HEK293T (cell line): ENCODE results near the gene ZDHHC8.

Source experiments
- CTCF ChIA-PET: fragments of 350-600 bp; formaldehyde crosslinking; extraction: SDS; loops from one replicate; lab custom pipeline; 2021; ENCODE audit warnings: antibody characterized with exemption, inconsistent platforms; lab: Yijun Ruan, JAX
- POLR2A ChIA-PET: fragments of 350-600 bp; formaldehyde crosslinking; extraction: SDS; loops from one replicate; lab custom pipeline; 2020; ENCODE audit warnings: antibody characterized with exemption, inconsistent platforms; lab: Yijun Ruan, JAX
- DNase-seq: peaks from one replicate; pipeline ENCODE4 v3.0.0; 2012; ENCODE audit warnings: mixed read lengths; ENCODE audit errors: extremely low spot score
- ARNT ChIP-seq: fragments of 450-650 bp; IDR thresholded peaks from 2 replicates; pipeline ENCODE4 v1.6.1; 2017; ENCODE audit warnings: mild to moderate bottlenecking
- BHLHE40 ChIP-seq: fragments of 450-650 bp; IDR thresholded peaks from 2 replicates; pipeline ENCODE4 v1.6.1; 2016; ENCODE audit warnings: mild to moderate bottlenecking, moderate library complexity, borderline replicate concordance
- CTBP1 ChIP-seq: fragments of 450-650 bp; IDR thresholded peaks from 2 replicates; pipeline ENCODE4 v1.6.1; 2016; ENCODE audit warnings: borderline replicate concordance
- ELF4 ChIP-seq: fragments of 450-650 bp; IDR thresholded peaks from 2 replicates; pipeline ENCODE4 v1.6.1; 2017; ENCODE audit warnings: antibody characterized with exemption
- FOXA1 ChIP-seq: fragments of 450-650 bp; IDR thresholded peaks from 2 replicates; pipeline ENCODE4 v1.6.1; 2016; ENCODE audit warnings: mild to moderate bottlenecking
- FOXK2 ChIP-seq: fragments of 450-650 bp; IDR thresholded peaks from 2 replicates; pipeline ENCODE4 v1.6.1; 2016; ENCODE audit warnings: mild to moderate bottlenecking
- FOXM1 ChIP-seq: fragments of 450-650 bp; IDR thresholded peaks from 2 replicates; pipeline ENCODE4 v1.6.1; 2017; ENCODE audit warnings: mild to moderate bottlenecking, borderline replicate concordance
- HDGF ChIP-seq: fragments of 450-650 bp; IDR thresholded peaks from 2 replicates; pipeline ENCODE4 v1.6.1; 2017; ENCODE audit warnings: antibody characterized with exemption, borderline replicate concordance
- L3MBTL2 ChIP-seq: fragments of 450-650 bp; conservative IDR thresholded peaks from 2 replicates; pipeline ENCODE4 v1.6.1; 2016; ENCODE audit warnings: mild to moderate bottlenecking
- LEF1 ChIP-seq: fragments of 450-650 bp; IDR thresholded peaks from 2 replicates; pipeline ENCODE4 v1.6.1; 2017; ENCODE audit warnings: mild to moderate bottlenecking, borderline replicate concordance
- NFRKB ChIP-seq: fragments of 450-650 bp; IDR thresholded peaks from 2 replicates; pipeline ENCODE4 v1.6.1; 2016; ENCODE audit warnings: mild to moderate bottlenecking, moderate library complexity
- PKNOX1 ChIP-seq: fragments of 450-650 bp; IDR thresholded peaks from 2 replicates; pipeline ENCODE4 v1.6.1; 2016
- SP1 ChIP-seq: fragments of 450-650 bp; IDR thresholded peaks from 2 replicates; pipeline ENCODE4 v1.6.1; 2017
- SUZ12 ChIP-seq: fragments of 450-650 bp; IDR thresholded peaks from 2 replicates; pipeline ENCODE4 v1.6.1; 2016; ENCODE audit warnings: mild to moderate bottlenecking
- TARDBP ChIP-seq: fragments of 450-650 bp; IDR thresholded peaks from 2 replicates; pipeline ENCODE4 v1.6.1; 2016
- ZNF384 ChIP-seq: fragments of 450-650 bp; IDR thresholded peaks from 2 replicates; pipeline ENCODE4 v1.6.1; 2016

Gene ZDHHC8

GRCh38 chr22:20188567-20188877 is 56.9 kb downstream of the ZDHHC8 start:
- POLR2A ChIA-PET, result interaction anchor here (0.6 kb wide), 1 partner anchor 17 kb away, joined by 3 read pairs; no protein-coding TSS in a partner anchor
- CTCF ChIA-PET, result no interaction called here
- TF ChIP-seq NFRKB, result no peak
- TF ChIP-seq FOXM1, result no peak
- TF ChIP-seq LEF1, result no peak
- TF ChIP-seq PKNOX1, result no peak
- no peak for TF ChIP-seq ARNT
- TF ChIP-seq BHLHE40, result no peak
- no peak for DNase-seq

- TF ChIP-seq NFRKB (no peak), SUZ12 (no peak), BHLHE40 (no peak), SP1 (no peak), ARNT (no peak), ZNF384 (no peak), TARDBP (no peak), ELF4 (no peak), FOXM1 (no peak), FOXA1 (no peak), LEF1 (no peak), HDGF (no peak), CTBP1 (no peak), FOXK2 (no peak)
- CTCF ChIA-PET, result no interaction called here
- no peak for DNase-seq
- POLR2A ChIA-PET, result no interaction called here
Measured at GRCh38 chr22:20191000-20191515, 59.5 kb downstream of the ZDHHC8 start.

GRCh38 chr22:20191803-20192202 is 60.2 kb downstream of the ZDHHC8 start:
- POLR2A ChIA-PET, result no interaction called here
- CTCF ChIA-PET, result interaction anchor here (1.0 kb wide), 1 partner anchor 35 kb away, joined by 3 read pairs; no protein-coding TSS in a partner anchor

GRCh38 chr22:20192293-20192971 is 60.8 kb downstream of the ZDHHC8 start:
- TF ChIP-seq CTBP1 (no peak), NFRKB (no peak), ZNF384 (no peak), ARNT (no peak), PKNOX1 (no peak), BHLHE40 (no peak), LEF1 (no peak), FOXK2 (no peak), FOXM1 (no peak), TARDBP (no peak), ELF4 (no peak), L3MBTL2 (no peak)
- ChIA-PET CTCF (interaction anchor here (0.5 to 1.0 kb wide), 3 partner anchors 19 to 915 kb away, joined by 3 to 4 read pairs (median 3); no protein-coding TSS in a partner anchor), POLR2A (no interaction called here)
- DNase-seq, result no peak

More at GRCh38 chr22:20191803-20192202, 60.2 kb downstream of the ZDHHC8 start:
- no peak for DNase-seq
- TF ChIP-seq PKNOX1, result no peak
- no peak for TF ChIP-seq FOXA1
- no peak for TF ChIP-seq NFRKB
- no peak for TF ChIP-seq BHLHE40
- no peak for TF ChIP-seq TARDBP
- TF ChIP-seq ZNF384, result no peak
- TF ChIP-seq LEF1, result no peak
- TF ChIP-seq ARNT, result no peak
- no peak for TF ChIP-seq FOXK2

- no peak for TF ChIP-seq PKNOX1
- no peak for TF ChIP-seq FOXM1
- TF ChIP-seq FOXA1, result no peak
- TF ChIP-seq HDGF, result no peak
- no peak for TF ChIP-seq FOXK2
- TF ChIP-seq LEF1, result no peak
- no peak for TF ChIP-seq BHLHE40
- TF ChIP-seq ELF4, result no peak
- no peak for TF ChIP-seq SUZ12
- TF ChIP-seq ARNT, result no peak
- no peak for TF ChIP-seq CTBP1
- TF ChIP-seq SP1, result no peak
- TF ChIP-seq NFRKB, result no peak
- no peak for TF ChIP-seq L3MBTL2
- TF ChIP-seq ZNF384, result no peak
- ChIA-PET POLR2A (interaction anchor here (1.2 kb wide), 1 partner anchor 11 kb away, joined by 3 read pairs; no protein-coding TSS in a partner anchor), CTCF (interaction anchor here (0.5 to 1.0 kb wide), 3 partner anchors 18 to 914 kb away, joined by 3 to 4 read pairs (median 3); no protein-coding TSS in a partner anchor)
- no peak for DNase-seq
Measured at GRCh38 chr22:20192972-20193760, 61.6 kb downstream of the ZDHHC8 start.
